GM19351 (cell line): ENCODE measurements around the gene ENSA.
"Not testable (repeated sequence)": the region's sequence is repeated elsewhere in the genome, so short reads cannot be mapped to it uniquely, and the experiment has no call there.

ENCODE experiments used
- ATAC-seq: cut with Tn5 transposase; IDR thresholded peaks from one replicate; pipeline ENCODE4 v1.9.1; 2021; ENCODE audit warnings: mild to moderate bottlenecking, moderate library complexity; ENCODE audit not compliant: unreplicated experiment

Gene ENSA

DNA sequence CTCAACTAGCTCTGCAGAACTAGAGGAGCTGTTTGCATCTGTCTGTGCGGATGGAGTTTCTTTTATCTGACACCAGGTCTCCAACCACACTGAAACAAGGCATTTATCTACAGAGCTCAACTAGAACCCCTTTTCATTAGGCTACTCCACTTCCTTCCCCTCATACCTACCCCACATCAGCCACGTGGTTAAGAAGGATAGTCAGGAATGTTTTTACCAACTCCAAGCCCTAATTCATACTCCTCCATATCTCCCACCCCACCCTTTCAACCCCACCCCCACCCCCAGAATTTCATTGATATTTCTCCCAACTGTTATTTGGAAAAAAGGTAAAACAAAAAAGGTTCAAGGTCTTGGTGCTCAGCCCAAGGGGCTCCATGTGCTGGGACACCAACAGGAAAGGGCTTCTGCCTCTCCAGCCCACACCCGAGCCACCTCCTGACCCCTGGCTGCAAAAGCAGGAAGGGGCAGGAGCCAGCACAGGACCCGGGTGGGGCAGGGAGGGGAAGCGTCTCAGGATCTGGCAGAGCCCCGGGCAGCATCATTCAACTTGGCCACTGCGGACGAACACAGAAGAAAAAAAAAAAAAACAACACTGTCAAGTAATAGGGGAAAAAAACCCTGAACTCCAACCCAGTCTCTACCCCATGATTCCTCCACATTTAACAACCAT is 7.0 kb downstream of the ENSA start:
- ATAC-seq = no peak

DNA sequence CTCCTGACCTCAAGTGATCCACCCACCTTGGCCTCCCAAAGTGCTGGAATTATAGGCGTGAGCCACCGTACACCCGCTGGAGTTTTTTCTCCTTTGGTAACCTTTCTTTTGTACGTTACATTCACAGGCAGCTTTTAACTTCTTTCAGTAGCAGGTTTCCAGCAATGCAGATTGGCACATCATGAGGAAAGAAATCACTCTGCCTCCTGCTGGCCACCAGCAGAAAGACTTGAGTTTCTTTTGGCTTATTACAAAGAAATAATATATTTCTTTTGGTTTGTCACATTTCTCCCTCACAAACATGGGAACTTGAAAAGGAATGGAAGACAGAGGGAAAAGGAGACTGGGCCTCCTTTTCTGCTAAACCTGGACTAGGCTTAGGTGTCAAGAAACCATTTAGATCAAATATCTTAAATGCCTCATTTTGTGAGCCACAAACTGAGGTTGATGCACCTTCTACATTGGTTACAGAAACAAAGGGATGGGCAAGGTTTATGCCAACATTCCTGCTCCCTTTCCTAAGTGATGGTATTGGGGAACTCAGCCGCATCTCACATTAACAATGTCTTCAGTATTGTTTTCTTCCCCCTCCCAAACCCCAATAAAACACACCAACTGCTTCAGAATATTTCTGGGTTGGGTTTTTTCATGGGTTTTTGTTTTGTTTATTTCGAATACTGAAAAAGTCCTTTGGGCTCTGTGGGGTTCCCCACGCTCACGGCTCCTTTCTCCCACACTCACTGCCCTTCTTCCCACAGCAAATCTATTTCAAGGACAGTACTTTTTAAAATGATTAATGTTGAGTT is 7.7 kb downstream of the ENSA start:
- ATAC-seq = no peak

DNA sequence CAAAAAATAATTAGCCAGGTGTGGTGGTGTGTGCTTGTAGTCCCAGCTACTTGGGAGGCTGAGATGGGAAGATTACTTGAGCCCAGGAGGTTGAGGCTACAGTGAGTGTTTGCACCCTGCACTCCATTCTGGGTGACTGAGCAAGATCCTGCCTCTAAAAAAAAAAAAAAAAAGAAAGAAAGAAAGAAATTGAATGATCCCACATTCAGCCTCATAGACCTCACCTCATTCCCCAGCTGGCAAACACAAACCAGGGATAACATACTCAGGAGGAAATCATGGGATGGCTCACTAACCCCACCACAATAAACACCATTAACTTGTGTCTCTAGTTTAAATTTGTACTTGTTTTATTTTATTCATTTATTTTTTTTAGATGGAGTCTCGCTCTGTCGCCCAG is 8.5 kb downstream of the ENSA start:
- no peak for ATAC-seq

DNA sequence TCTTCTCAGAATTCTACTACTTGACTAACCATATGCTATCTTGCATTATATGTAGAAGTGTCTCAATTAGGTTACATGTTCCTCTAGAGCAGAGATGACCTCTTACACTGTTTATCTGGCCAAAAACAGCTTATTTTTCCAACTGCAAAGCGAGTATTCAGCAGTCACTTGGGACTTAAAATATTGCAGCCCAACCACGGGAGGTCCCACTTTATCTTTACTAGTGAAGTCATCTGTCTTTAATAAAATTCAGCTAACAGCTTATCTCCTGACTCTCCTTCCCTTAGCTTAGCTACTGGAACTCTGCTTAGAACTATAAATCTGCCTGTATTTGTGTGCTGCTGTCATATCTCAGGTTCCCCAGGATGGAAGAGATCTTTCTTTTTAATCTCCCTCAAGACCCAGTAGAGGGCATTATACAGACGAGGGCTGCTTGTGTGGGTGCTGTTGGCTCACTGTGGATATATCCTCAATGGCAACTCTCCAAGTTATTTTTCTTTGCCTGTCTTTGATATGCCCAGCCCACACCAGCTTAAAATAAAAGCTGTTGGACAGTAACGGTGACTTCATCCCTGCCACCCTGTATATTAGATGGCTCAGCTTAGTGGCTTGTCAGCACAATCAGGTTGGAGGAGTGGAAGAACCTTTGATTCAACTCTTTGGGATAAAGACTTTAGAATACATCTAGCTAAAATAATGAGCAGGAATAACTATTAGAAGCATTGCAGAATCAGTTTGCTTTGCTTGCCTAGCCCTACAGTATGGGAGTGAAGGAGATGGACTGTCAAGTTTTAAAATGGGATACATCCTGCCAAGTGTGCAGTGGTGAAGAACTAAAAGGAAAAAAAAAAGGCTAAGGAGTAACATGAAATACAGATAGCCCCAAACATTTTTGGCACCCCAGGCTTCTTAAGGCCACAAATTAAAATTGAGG is 9.6 kb downstream of the ENSA start:
- no peak for ATAC-seq

GRCh38 chr1:150615346-150616201 is 13.8 kb downstream of the ENSA start:
- ATAC-seq = no peak

DNA sequence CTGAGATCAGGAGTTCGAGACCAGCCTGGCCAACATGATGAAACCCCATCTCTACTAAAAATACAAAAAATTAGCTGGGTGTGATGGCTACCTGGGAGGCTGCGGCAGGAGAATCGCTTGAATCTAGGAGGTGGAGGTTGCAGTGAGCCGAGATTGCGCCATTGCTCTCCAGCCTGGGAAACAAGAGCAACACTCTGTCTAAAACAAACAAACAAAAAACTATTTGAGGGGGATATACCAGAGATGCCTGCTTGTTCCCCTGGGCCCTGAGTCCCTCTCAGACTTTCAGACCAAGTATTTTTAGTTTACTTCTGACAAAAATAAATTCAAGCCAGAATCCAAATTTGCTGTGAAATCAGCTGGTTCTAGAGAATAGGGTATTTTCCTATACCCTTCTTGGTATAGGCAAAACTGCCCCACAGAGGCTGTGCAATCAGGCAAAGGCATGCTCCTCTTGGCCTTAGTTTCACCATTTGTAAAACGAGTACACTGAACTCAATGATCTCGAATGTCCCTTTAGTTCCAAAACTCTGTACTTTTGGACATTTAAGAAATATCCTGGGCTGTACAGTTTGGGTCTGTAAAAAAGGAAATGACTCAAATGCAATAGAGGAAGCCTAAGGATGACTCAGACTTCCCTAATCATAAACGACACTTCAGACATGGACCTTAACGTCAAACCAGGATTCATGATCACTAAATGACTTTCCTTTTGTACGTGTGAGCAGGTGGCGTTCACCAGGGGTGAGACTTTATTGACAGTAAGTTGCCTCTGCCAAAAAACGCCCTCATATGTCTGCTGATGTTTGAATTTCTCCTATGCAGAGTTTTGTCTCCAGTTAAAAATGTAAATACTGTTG is 16.1 kb downstream of the ENSA start:
- ATAC-seq = peak; percentile 49

GRCh38 chr1:150612014-150612345 is 17.4 kb downstream of the ENSA start:
- ATAC-seq = no peak

DNA sequence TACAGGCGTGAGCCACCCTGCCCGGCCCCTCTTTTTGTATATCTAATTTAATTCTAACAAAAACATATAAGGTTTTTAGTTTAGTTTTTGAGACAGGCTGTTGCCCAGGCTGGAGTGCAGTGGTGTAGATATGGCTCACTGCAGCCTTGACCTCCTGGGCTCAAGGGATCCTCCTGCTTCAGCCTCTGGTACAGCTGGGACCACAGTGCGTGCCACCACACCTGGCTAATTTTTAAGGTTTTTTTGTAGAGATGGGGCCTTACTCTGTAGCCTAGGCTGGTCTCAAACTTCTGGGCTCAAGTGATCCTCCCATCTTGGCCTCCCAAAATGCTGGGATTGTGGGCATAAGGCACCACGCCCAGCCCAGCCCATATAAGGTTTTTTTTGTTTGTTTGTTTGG is 18.8 kb downstream of the ENSA start:
- ATAC-seq = no peak

- no peak for ATAC-seq
Observed at GRCh38 chr1:150609732-150610131, 19.7 kb downstream of the ENSA start.

GRCh38 chr1:150606463-150607142 is 22.8 kb downstream of the ENSA start:
- ATAC-seq = no peak

- not testable (repeated sequence) for ATAC-seq
Observed at GRCh38 chr1:150605451-150605731, 24.0 kb downstream of the ENSA start.

GRCh38 chr1:150604226-150604588 is 25.2 kb downstream of the ENSA start:
- ATAC-seq = no peak

DNA sequence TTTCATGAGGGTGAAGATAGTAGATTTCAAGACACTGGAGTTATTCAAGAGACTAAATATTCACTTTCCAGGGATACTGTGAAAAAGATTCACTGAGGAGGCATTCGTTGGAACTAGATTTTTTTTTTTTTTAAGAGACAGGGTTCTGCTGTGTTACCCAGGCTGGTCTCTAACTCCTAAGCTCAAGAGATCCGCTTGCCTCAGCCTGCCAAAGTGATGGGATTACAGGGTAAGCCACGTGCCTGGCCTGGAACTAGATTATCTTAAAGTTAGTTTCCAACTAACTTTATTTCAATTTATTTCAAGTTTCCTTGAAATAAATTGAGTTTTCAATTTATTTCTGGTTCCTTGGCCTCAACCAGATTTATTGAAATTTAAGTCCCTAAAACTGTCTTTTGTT is 25.7 kb downstream of the ENSA start:
- no peak for ATAC-seq

DNA sequence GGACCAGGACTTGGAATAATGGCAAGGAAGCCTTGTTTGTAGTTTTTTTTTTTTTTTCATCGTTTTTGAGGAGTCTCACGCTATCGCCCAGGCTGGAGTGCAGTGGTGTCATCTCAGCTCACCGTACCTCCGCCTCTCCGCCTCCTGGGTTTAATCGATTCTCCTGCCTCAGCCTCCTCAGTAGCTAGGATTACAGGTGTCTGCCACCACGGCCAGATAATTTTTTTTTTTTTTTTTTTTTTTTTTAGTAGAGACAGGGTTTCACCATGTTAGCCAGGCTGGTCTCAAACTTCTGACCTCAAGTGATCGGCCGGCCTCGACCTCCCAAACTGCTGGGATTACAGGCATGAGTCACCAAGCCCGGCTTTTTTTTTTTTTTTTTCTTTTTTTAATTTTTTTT is 27.0 kb downstream of the ENSA start:
- ATAC-seq = not testable (repeated sequence)

- no peak for ATAC-seq
Observed at GRCh38 chr1:150601540-150601939, 27.9 kb downstream of the ENSA start.

GRCh38 chr1:150598346-150598745 is 31.1 kb downstream of the ENSA start:
- not testable (repeated sequence) for ATAC-seq

- no peak for ATAC-seq
Observed at GRCh38 chr1:150596976-150597375, 32.4 kb downstream of the ENSA start.

DNA sequence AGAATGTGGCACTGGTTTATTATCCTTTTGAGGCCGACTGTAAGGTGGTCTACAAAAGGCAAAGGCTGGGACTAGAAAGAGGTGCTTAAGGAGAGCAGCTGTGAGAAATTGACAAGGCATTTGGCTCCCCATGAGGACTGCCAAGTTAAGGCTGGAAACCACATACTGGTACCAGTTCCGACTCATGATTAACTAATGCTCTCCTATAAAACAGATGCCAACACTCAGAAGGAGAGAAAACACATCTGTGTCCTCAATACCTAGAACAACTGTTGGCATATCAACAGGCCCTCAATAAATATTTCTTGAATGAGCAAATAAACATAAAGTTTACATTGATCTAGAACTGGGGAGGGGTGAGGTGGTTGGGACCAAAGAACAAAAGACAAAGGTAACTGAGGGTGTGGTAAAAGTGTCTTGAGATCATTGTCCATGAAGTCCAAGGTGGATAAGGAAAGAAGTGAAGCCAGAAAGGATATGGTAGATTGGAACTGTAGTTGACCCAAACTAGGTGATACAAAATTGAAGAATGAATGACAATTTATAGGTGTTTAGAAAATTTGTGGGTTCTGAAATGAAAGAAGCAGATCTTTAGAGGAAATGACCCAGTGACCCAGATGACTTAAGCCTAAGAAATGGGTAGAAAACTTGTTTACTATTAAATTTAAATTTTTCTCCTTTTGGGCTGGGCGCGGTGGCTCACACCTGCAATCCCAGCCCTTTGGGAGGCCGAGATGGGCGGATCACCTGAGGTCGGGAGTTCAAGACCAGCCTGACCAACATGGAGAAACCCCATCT is 33.1 kb downstream of the ENSA start:
- ATAC-seq = no peak

GRCh38 chr1:150582371-150582770 is 47.0 kb downstream of the ENSA start:
- no peak for ATAC-seq
